Inferior parietal cortex (tissue), 1 donor: Measurements from ENCODE around the gene SLC35A2.
"Not testable (repeated sequence)": the region's sequence is repeated elsewhere in the genome, so short reads cannot be mapped to it uniquely, and the experiment has no call there.

Source experiments
- DNase-seq: peaks from one replicate; pipeline ENCODE4 v3.0.0-alpha.2; 2016; ENCODE audit errors: extremely low spot score

Gene SLC35A2

DNA sequence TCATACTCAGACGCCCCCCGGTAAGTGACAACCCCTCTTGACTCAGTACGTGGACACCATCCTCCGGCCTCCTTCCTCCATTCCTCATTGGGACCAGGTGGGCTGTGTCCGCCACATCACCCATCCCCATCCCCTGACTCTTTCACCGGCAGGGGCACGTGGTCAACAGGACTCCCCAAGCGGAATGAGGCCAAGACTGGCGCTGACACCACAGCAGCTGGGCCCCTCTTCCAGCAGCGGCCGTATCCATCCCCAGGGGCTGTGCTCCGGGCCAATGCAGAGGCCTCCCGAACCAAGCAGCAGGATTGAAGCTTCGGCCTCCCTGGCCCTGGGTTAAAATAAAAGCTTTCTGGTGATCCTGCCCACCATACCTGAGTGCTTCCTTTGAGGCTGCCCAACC lies 8.7 kb downstream of the SLC35A2 start:
- DNase-seq: no peak

DNA sequence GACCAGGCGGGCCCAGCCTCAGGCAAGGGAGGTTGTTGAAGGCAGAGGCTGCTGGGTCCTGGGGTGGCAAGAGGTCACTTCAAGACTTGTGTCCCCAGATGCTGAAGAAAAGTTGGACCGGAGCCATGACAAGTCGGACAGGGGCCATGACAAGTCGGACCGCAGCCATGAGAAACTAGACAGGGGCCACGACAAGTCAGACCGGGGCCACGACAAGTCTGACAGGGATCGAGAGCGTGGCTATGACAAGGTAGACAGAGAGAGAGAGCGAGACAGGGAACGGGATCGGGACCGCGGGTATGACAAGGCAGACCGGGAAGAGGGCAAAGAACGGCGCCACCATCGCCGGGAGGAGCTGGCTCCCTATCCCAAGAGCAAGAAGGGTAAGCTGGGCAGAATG lies 9.3 kb downstream of the SLC35A2 start:
- DNase-seq: no peak

DNA sequence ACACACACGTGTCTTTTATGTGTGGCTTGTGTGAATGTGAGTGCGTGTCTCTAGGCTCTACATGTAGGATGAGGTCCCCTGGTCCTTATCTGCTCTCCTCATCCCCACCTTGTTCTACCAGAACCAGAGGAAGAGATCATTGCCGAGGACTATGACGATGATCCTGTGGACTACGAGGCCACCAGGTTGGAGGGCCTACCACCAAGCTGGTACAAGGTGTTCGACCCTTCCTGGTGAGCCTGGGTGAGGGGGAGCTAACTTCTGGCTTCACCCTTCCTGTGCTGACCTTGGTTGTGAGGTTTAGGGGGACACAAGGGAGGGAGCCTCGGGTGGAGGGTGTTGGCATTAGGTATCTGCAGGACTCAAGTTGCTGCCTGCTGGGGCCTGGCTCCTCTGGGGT lies 10.4 kb downstream of the SLC35A2 start:
- DNase-seq: no peak

DNA sequence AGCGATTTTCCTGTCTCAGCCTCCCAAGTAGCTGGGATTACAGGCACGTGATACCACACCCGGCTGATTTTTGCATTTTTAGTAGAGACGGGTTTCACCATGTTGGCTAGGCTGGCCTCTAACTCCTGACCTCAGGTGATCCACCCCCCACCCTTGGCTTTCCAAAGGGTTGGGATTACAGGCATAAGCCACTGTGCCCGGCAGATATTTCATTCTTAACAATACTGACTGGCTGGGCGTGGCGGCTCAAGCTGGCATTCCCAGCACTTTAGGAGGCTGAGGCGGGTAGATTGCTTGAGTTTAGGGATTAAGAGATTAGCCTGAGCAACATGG lies 12.4 kb downstream of the SLC35A2 start:
- DNase-seq: no peak

DNA sequence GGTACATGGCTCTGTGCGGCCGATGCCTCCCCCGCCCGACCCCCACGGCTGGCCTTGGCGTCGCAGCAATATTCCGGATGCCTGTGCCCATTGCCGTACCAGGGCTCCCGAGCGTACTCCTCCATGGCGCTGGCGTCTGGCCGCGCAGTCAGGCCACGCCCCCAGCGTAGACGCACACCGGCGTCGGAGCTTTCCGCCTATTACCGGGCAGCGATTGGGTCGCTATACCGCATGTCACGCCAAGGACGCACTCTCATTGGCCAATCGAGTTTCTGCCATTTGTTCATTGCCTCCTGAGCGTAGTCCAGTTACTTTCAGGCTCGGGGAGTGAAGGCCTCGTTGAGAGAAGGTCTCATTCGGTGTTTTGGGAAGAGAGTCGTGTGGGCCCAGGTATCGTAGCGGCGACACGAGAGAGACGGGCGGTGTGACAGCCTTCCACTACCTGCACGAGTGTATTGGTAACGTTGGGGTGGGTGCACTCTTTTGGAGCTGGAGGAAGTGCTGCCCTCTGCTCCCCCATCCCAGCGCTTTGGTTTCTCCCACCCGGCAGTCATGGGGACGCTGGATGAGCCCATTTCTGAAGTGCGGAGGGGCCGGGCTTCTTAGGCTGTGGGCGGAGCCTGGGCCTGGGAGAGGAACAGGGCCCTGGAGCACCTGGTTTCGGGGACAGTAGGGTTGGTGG lies 13.7 kb downstream of the SLC35A2 start, which contains the start of the genes PQBP1 and TIMM17B:
Gene PQBP1 (plus strand): TSS at position 306 of the 682 bp plus-strand sequence. CDS start 580 bp downstream, outside the sequence.
Gene TIMM17B (minus strand): TSS at position 144 of the 682 bp plus-strand sequence. CDS start 19 bp downstream, at position 125.
- peak; percentile 94 for DNase-seq

DNA sequence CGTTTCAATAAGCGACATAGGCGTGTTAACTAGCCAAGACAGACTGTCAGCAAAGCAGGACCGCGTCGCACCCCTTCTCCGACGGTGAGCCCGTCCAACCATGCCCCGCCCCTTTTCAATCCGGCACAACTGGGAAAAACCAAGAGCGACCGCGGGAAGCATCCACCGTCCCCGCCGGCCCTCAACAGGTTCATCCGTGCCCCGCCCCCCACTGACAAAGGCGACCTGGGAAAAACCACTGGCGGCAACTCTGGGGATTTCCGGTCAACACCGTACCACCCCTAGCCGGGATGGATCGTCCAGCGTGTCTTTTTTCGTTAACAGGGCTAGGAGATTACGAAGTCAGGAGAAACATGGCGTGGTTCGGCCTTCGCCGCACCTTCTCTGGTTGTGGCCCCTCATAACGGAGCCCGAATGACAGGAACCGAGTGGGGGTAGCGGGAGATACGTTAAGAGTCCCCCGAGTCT lies 14.3 kb downstream of the SLC35A2 start:
- DNase-seq: peak; percentile 31

DNA sequence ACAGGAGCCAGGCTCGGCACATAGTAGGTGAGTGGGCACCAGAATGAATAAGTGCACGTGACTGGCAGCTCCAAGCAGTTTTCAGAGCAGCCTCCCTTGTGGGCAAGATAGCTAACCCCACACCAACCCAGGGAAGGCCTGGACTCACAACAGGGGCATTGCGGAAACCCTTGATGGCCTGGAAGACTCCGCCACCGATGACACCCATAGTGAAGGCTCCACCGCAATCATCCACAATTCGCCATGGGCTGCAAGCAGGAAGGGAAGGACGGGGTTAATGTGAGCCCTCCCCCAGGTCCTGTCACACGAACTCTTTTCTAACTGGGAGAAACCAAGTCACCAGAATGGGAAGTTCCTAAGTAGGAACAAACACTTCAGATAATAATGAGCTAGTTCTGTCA lies 14.8 kb downstream of the SLC35A2 start:
- no peak for DNase-seq

DNA sequence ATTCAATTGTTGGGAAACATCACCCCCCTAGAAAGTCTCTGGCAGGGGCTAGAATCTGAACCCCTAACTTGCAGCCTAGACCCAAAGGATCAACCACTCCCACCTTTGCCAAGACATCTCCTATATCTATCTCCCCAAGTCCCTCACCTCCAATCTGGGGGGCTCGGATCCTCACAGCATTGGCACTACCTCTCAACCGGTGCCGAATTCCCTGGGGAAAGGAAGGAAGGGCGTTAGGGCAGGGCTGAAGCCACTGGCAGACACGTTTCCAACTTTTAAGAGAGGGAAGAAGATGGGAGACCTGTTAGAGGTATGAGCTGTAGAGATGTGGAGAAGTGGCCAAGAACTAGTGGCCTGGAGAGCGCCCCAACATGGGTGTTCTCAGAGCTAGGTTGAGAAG lies 16.6 kb downstream of the SLC35A2 start:
- no peak for DNase-seq

DNA sequence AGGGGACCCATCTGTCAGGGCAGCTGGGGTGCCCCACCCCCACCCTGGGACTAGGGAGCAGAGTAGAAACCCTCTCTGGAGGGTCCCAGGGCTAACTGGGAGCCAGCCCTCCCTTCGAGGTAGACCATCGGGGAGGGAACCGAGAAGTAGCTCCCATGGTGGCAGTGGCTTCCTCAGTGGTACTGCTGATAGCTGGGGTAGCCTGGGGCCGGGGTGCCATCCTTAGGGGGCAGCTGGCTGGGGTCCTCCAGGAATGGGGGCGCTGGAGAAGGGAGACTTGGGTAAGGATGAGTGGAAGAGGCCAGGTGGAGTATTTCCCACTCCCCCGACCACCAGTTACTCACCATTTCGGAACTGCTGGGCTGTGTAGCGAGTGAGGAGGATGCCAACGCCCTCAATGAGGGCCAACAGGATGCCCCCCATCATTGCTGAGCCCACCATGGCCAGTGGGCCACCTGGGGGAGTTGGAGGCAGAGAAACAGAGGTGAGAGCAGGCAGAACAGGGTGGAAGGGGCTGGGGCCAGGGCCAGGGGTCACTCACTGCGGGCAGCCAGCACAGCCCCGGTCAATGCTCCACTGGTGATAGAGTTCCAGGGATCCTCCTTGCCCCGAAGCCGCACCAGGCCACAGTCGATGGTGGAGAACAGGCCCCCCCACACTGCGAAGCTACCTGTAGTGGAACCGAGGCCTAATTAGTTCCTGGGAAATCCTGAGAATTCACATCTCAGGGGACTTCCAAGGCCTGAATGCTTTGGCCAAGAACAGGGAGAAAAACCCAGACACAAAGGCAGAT lies 17.7 kb downstream of the SLC35A2 start:
- no peak for DNase-seq

DNA sequence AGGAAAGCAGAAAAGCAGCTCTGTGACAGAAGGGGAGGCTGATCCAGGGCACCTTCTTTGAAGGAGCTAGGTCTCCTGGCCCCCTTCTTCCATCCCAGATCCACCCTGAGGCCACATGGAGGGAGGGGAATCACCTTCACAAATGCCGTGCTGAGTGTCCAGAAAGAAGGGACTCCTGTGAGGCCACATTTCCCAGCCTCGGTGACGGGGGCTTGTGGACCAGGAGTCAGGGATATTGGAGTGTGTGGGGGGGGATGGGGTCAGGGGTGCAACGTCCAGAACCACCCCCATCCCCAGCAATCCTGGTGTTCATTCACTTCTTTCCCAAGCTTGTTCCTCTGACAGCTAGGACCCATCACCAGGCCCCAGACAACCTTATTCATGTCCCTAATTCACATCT lies 18.6 kb downstream of the SLC35A2 start:
- DNase-seq: no peak

DNA sequence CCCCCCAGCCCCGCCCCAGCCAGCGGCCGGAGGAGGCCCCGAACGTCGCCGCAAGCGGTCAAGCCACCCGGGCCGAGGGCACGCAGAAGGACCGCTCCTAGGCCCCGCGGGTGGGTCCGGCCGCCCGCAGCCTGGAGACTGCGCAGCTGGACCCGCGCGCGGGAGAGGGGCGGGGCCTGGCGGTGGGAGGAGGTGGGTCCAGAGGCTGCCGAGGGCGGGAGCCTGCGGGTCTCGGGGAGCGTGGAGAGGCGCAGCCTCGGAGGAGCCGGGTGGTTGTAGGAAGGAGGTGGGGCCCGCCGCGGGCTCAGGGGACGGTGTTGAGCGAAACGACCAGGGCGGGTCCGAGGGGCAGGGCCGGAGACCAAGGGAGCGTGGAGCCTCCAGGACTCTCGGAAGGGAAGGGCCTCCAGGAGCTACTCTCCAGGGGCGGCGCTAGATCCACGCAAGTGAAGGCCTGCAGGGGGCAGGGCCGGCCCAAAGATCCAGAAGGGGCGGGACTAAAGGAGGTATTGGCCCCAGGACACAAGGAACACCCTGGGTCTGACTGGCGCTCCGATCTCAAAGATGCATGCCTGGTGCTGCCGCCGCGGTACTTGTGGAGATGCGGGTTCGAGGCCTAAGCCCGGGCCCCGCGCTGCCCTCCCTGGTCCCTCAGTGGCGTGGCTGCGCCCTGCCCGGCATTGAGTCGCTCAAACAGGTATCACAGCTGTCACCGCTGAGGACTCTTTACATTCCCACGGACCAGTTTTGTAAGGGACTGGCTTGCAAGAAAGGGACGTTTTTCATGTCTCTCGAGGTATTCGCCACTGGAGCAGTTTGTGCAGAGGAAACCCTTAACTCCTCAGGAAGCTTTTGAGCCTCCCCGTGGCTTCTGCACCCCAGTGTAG lies 19.8 kb downstream of the SLC35A2 start:
- peak; percentile 78 for DNase-seq

DNA sequence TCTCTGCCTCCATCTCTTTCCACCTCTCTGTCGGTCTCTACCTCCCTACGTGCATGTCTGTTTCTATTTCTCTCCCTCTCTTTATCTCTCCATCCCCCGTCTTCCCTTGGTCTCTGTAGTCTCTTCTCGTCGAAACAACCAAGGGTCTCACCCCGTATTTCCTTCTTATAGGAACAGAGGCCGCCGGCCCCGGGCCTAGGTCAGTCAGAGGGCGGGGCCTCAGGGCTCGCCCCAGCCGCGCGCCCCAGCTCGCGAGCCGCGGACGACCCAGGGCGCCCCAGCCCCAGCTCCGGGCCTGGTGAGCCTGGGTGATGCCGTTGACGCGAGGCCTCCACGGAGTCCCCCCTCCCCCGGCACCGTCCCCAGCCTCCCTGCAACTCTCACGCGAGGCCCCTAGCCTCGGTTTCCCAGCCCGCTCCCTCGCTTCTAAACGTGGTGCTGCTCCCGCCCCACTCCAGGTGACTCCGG lies 20.5 kb downstream of the SLC35A2 start:
- DNase-seq: no peak

DNA sequence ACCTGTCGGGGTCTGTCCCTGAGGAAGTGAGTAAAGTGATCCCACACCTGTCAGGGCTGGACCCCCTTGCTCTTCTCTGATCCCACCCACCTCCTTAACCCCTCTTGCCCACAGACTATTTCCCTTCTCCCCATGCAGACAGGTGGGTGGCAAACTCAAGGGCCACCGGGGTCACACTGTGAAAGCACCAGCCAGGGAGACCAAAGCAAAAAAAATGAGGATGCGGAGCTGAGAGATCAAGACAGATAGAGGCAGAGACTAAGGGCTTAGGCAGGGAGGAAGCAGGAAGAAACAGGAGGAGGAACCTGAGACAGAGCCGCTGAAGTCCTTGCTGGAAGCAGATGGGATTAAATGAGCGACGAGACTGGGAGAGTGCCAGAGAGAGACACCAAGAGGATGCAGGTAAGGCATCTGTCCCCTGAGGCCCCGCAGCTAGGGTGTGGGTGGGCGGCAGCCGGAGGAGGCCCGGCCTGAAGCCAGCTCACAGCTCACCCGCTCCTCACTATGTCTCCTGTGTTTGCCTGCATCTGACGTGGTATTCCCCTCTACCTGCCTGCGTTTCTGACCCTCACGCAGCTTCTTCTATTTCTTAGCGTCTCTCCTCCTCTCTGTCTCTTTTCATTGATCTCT lies 21.0 kb downstream of the SLC35A2 start:
- DNase-seq: no peak

DNA sequence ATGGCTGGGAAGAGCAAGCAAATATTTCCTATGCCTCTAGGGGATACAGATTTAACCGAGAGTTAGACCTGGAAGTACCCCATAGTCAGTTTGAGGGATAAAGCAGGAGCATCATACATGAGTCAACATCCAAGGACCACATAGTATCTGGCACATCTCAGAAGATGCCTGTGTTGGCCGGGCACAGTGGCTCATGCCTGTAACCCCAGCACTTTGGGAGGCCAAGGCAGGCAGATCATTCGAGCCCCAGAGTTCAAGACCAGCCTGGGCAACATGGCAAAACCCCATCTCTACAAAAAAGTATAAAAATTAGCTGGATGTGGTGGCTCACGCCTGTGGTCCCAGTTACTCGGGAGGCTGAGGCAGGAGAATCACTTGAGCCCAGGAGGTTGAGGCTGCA lies 24.9 kb downstream of the SLC35A2 start:
- not testable (repeated sequence) for DNase-seq

DNA sequence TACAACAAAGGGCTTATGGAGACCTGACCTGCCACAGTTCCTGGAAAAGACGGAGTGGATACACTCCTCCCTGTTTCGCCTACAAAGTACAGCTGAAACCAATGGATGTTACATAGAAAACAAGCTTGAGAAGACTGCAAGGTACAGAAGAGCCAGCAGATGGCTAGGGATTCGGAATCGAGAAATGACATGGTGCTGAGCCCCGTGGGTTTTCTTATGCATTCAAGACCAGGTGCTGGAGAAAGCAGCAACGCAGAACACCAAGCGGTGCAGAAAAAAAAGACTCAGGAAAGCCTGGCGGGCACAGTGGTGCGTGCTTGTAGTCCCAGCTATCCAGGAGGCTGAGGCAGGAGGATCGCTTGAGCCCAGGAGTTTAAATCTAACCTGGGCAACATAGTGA lies 27.7 kb downstream of the SLC35A2 start:
- DNase-seq: no peak

DNA sequence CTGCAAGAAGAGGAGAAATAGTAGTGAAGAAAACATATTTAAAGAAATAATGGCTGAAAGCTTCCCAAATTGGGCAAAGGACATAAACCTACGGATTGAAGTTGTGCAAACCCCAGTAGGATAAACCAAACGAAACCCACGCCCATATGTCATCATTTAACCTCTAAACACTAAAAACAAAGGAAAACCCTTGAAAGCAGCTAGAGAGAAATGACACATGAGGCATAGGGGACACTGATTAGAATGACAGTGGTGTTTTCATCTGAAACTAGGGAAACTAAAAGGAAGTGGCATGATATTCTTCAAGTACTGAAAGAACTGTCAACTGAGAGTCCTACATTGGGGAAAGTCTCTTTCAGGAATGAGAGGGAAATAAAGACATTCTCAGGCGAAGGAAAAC lies 34.5 kb downstream of the SLC35A2 start:
- not testable (repeated sequence) for DNase-seq

DNA sequence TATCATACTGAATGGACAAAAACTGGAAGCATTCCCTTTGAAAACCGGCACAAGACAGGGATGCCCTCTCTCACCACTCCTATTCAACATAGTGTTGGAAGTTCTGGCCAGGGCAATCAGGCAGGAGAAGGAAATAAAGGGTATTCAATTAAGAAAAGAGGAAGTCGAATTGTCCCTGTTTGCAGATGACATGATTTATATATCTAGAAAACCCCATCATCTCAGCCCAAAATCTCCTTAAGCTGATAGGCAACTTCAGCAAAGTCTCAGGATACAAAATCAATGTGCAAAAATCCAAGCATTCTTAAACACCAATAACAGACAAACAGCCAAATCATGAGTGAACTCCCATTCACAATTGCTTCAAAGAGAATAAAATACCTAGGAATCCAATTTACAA lies 39.4 kb downstream of the SLC35A2 start:
- not testable (repeated sequence) for DNase-seq

DNA sequence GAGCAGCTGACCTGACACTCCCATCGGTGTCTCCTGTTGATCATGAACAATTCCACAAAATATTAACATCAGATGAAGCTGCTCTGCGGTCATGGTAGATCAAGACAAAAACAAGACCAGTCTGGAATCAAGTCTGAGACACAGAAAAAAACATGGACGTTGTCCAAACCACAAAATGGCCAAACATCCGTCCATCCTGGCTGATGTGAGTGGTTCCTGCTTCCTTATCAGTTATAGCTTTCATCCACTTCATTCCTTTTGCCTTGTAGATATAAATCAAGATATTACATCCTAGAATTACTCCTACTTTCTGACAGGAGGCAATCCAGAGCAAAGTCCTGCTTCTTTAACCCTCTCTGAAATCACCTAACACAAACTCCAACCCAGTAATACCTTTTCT lies 47.2 kb downstream of the SLC35A2 start:
- peak; percentile 1 for DNase-seq

DNA sequence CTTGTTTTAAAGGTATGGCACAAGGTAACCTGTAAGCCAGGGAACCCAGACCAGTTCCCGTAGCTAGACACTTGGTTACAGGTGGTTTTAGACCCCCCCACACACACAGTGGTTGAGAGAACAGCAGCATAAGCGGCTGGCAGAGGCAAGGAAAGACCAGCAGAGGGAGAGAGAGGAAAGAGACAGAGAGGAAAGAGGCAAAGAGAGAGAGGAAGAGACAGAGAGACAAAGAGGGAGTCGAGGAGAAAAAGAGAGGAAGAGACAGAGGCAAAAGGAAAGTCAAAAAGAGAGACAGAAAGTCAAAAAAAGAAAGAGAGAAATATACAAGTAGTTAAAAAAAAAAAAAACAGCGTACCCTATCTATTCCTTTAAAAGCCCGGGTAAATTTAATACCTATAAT lies 56.5 kb downstream of the SLC35A2 start:
- DNase-seq: no peak

DNA sequence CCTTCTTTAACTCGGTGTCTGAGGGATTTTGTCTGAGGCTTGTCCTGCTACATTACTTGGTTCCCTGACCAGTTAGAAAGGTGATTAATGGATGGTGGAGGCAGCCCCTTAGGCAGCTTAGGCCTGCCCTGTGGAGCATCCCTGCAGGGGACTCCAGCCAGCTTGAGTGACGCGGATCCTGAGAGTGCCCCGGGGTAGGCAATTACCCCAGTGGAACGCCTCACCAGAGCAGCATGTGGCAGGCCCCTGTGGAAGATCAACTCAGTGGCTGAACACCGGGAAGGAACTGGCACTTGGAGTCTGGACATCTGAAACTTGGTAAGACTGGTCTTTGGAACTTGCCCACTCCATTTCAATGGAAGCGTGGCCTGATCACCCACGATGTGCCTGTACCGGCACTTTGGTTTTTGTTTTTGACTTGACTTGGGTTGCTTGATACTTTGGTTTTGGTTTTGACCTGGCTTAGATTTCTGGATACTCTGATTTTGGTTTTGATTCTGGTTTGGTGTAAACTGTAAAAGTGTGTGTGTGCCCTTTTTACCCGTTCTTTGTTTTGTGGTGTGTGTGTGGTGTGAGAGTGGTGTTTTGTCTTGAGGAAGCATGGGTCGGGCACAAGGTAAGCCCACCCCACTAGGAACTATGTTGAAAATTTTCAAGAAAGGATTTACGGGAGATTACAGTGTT lies 57.2 kb downstream of the SLC35A2 start:
- DNase-seq: not testable (repeated sequence)

DNA sequence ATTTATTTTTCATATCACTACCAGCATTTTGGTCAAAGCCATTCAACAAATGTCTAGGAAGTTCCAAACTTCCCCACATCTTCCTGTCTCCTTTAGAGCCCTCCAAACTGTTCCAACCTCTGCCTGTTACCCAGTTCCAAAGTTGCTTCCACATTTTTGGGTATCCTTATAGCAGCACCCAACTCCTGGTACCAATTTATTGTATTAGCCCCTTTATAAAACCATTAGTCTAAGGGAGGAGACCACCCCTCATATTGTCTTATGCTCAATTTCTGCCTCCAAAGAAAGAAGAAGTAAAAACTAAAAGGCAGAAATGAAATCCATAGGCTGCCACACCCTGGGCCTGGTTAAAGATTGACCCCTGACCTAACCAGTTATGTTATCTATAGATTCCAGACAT lies 58.0 kb downstream of the SLC35A2 start:
- not testable (repeated sequence) for DNase-seq
